Lower leg skin (tissue), 4 donors: ENCODE data around the gene CHCHD1. TPM values are rescaled to one million over a fixed set of nuclear protein-coding genes. Genes with fewer than 3 reads are reported as not detected.

Source experiments
- DNase-seq, 2 donors: peaks; one replicate each; pipeline ENCODE4 v3.0.0-alpha.2; 2019; ENCODE audit warnings: low spot score in 2 of 2
- H3K4me3 ChIP-seq: fragments of 200-600 bp; sonication (generic); 2 replicates; pipeline ENCODE4 v1.5.1; 2017; ENCODE audit warnings: mild to moderate bottlenecking, low read depth; ENCODE audit not compliant: poor library complexity, severe bottlenecking
- POLR2A ChIP-seq, 2 donors: fragments of 450-650 bp; IDR thresholded peaks; one replicate each; pipeline ENCODE4 v1.6.1; 2016 to 2017; ENCODE audit warnings: antibody characterized with exemption in 2 of 2, mild to moderate bottlenecking in 1 of 2, moderate library complexity in 1 of 2
- WGBS, 2 donors: methylation state at CpG; one replicate each; pipeline ENCODE4 v1.1.5; 2018; 5-methylcytosine and 5-hydroxymethylcytosine counted together
- intact Hi-C: fragments of 100-400 bp; cut with DNase I; formaldehyde crosslinking; loops from one replicate; pipeline ENCODE4 v1.15.0; 2023; ENCODE audit warnings: low total_unique reads
- total RNA-seq, 4 donors: library from RNA; depleted of rRNA; stranded (reverse); fragments of >200 nt; gene quantifications; one replicate each; pipeline ENCODE4 v1.1.0, GENCODE V29; 2016
- TF ChIP-seq, protein P1 (sequence below), 3 donors: fragments of 450-650 bp; IDR thresholded peaks; one replicate each; pipeline ENCODE4 v1.5.1; 2016; ENCODE audit warnings: antibody characterized with exemption in 3 of 3, mild to moderate bottlenecking in 3 of 3, moderate library complexity in 2 of 3

The CHCHD1 gene
- total RNA-seq, 4 donors from 2014 or later = 27.6 to 36.5 (median 34.2) TPM

DNA sequence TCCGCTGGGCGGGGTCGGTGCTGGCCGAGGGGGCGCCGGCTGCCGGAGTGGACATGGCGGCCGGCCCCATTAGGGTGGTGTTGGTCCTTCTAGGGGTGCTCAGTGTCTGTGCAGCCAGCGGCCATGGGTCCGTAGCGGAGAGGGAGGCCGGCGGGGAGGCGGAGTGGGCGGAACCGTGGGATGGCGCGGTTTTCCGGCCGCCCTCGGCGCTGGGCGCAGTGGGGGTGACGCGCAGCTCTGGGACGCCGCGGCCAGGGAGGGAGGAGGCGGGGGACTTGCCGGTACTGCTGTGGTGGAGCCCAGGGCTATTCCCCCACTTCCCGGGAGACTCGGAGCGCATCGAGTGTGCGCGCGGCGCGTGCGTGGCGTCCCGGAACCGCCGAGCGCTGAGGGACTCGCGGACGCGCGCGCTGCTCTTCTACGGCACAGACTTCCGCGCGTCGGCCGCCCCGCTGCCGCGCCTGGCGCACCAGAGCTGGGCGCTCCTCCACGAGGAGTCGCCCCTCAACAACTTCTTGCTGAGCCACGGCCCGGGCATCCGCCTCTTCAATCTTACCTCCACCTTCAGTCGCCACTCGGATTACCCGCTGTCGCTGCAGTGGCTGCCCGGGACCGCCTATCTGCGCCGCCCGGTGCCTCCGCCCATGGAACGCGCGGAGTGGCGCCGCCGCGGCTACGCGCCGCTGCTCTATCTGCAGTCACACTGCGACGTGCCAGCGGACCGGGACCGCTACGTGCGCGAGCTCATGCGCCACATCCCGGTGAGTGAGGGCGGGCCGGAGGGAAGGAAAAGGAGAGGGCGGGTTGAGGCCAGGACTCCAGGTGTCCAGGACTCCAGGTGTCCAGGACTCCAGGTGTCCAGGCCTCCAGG, 9.3 kb upstream of the CHCHD1 start:
- peak; percentile 77 to 97 for DNase-seq
- WGBS, 2 donors = 0 to 1% methylated on average over 57 to 73 of the region's 101 CpGs
- peak in 1 of 2 donors; percentile 31 for TF ChIP-seq POLR2A (IDR thresholded peaks at IDR 0.05)
- TF ChIP-seq, protein P1, sequence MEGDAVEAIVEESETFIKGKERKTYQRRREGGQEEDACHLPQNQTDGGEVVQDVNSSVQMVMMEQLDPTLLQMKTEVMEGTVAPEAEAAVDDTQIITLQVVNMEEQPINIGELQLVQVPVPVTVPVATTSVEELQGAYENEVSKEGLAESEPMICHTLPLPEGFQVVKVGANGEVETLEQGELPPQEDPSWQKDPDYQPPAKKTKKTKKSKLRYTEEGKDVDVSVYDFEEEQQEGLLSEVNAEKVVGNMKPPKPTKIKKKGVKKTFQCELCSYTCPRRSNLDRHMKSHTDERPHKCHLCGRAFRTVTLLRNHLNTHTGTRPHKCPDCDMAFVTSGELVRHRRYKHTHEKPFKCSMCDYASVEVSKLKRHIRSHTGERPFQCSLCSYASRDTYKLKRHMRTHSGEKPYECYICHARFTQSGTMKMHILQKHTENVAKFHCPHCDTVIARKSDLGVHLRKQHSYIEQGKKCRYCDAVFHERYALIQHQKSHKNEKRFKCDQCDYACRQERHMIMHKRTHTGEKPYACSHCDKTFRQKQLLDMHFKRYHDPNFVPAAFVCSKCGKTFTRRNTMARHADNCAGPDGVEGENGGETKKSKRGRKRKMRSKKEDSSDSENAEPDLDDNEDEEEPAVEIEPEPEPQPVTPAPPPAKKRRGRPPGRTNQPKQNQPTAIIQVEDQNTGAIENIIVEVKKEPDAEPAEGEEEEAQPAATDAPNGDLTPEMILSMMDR (IDR thresholded peaks at IDR 0.05) = no peak
- intact Hi-C loops = no loop called here
- H3K4me3 ChIP-seq = peak overlapping the region; percentile 83

DNA sequence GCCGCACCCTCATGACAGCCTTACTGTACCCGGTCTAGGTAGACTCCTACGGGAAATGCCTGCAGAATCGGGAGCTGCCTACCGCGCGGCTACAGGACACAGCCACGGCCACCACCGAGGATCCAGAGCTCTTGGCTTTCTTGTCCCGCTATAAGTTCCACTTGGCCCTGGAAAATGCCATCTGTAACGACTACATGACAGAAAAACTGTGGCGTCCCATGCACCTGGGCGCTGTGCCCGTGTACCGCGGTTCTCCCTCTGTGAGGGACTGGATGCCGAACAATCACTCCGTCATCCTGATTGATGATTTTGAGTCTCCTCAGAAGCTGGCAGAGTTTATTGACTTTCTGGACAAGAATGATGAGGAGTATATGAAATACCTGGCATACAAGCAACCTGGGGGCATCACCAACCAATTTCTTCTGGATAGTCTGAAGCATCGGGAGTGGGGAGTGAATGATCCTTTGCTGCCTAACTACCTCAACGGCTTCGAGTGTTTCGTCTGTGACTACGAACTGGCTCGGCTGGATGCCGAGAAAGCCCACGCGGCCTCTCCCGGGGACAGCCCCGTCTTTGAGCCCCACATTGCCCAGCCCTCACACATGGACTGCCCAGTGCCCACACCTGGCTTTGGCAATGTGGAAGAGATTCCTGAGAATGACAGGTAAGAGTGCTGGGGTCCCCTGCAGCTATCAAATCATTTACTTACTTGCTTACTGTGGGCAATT, 8.5 kb upstream of the CHCHD1 start:
- H3K4me3 ChIP-seq = peak overlapping the region; percentile 83
- 0 to 1% methylated on average over 29 of the region's 29 CpGs for WGBS, 2 donors
- no peak for DNase-seq
- intact Hi-C loops = no loop called here
- TF ChIP-seq POLR2A (IDR thresholded peaks at IDR 0.05) = no peak
- TF ChIP-seq, protein P1 (IDR thresholded peaks at IDR 0.05) = no peak

DNA sequence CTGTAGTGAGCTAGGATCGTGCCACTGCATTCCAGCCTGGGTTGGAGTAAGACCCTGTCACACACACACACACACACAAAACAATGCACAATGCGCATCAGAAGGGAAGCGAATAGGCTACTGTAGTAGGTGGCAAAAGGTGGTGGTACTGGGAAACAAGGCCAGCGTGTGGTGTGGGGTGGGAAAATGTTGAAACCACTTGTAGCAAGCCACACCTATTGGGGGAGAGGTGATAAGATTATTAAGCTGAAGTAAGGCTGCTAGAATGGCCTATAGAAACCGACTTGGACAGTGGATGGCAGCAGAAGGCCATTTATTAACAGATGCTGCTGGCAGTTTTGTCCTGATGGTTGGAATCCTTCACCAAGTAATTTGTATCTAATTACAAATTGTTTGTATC, 7.2 kb upstream of the CHCHD1 start:
- 44 to 61% methylated on average over 5 of the region's 5 CpGs for WGBS, 2 donors
- intact Hi-C loops = no loop called here
- DNase-seq = no peak
- no peak for TF ChIP-seq POLR2A (IDR thresholded peaks at IDR 0.05)
- TF ChIP-seq, protein P1 (IDR thresholded peaks at IDR 0.05) = no peak
- no peak overlapping the region for H3K4me3 ChIP-seq

DNA sequence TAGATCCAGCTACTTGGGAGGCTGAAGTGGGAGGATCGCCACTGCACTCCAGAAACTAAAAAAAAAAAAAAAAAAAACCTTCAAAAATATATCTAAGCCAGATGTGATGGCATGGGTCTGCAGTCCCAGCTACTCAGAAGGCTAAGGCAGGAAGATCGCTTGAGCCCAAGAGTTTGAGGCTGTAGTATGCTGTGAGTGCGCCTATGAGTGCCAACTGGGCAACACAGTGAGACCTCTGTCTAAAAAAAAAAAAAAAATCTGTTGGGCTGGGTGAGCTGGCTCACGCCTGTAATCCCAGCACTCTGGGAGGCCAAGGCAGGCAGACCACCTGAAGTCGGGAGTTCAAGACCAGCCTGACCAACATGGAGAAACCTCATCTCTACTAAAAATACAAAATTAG, 2.8 kb upstream of the CHCHD1 start:
- H3K4me3 ChIP-seq = no peak overlapping the region
- intact Hi-C loops = no loop called here
- no peak for TF ChIP-seq POLR2A (IDR thresholded peaks at IDR 0.05)
- TF ChIP-seq, protein P1 (IDR thresholded peaks at IDR 0.05) = no peak
- DNase-seq = peak in 1 of 2 donors; percentile 32
- WGBS, 2 donors = 87 to 92% methylated on average over 5 of the region's 5 CpGs

DNA sequence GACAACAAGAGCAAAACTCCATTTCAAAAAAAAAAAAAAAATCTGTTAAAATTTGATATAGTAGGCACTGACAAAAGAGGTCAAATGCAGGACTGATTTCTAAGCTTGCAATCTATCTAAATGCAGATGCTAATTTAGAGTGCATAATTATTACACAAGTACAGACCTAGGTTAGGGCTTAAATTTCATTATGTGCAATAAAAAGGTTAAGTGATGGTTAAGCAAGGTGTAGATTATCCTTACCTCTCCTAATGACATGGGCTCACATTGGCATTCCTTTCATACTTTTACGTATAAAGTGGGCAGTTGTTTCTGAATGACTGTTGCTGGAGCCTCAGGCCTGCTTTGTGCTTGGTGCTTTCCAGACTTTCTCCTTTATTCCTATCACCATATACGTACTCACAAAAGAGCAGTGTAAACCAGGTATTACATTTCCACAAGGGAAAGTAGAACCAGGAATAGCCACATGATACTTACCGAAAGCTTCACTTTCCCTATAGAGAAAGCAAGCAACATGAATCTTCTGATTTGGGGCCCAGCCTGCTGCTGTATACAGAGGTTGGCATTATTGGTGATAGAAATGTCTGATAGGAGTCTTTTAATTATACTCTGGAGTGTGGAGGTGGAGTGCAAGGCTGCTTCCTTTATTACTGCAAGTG, 2.2 kb upstream of the CHCHD1 start:
- intact Hi-C loops = no loop called here
- TF ChIP-seq POLR2A (IDR thresholded peaks at IDR 0.05) = no peak
- TF ChIP-seq, protein P1 (IDR thresholded peaks at IDR 0.05) = no peak
- peak in 1 of 2 donors; percentile 2 for DNase-seq
- no peak overlapping the region for H3K4me3 ChIP-seq
- 78% methylated on average over 3 of the region's 3 CpGs for WGBS, 2 donors
